H1 (cell line): ENCODE measurements around the gene GADD45B. TPM values are rescaled to one million over a fixed set of nuclear protein-coding genes. Genes with fewer than 3 reads are reported as not detected.

Experiments
- CTCF ChIA-PET: fragments of 300-600 bp; sonication (Branson Sonifier 250); formaldehyde crosslinking; loops from one replicate; lab custom pipeline; 2021; ENCODE audit not compliant: partially characterized antibody; lab: Charles Lee
- POLR2A ChIA-PET: fragments of 300-600 bp; sonication (Branson Sonifier 250); formaldehyde crosslinking; loops from one replicate; lab custom pipeline; 2021; ENCODE audit warnings: inconsistent platforms; ENCODE audit not compliant: partially characterized antibody; lab: Charles Lee
- DNase-seq, 2 experiments: peaks; one replicate each; pipeline versions ENCODE4 v3.0.0 to v3.0.0-alpha.2; 2010 to 2022; ENCODE audit warnings: low spot score in 2 of 2, low read depth in 1 of 2, mixed read lengths in 1 of 2
- FAIRE-seq: peaks from 2 replicates; lab custom pipeline; 2011; peaks lifted over from hg19 to GRCh38; lab: Jason Lieb, UNC
- H2AFZ ChIP-seq: 2 replicates; pipeline ENCODE4 v1.8.1; 2012; ENCODE audit warnings: low read length, inconsistent platforms
- H2AK5ac ChIP-seq: 2 replicates; pipeline ENCODE4 v1.6.1; 2013; ENCODE audit warnings: low read depth, low read length
- H2BK120ac ChIP-seq: replicated peaks from 2 replicates; pipeline ENCODE3; 2013; ENCODE audit warnings: low read depth, low read length, inconsistent platforms
- H2BK12ac ChIP-seq: 2 replicates; pipeline ENCODE4 v1.6.1; 2013; ENCODE audit warnings: low read depth, low read length
- H2BK15ac ChIP-seq: 2 replicates; pipeline ENCODE4 v1.6.1; 2013; ENCODE audit warnings: low read length
- H2BK20ac ChIP-seq: 2 replicates; pipeline ENCODE4 v1.6.1; 2013; ENCODE audit warnings: low read length
- H2BK5ac ChIP-seq: 2 replicates; pipeline ENCODE4 v1.6.1; 2013; ENCODE audit warnings: low read depth, low read length
- H3K14ac ChIP-seq: 2 replicates; pipeline ENCODE4 v1.6.1; 2013; ENCODE audit warnings: inconsistent platforms; ENCODE audit not compliant: insufficient read length
- H3K18ac ChIP-seq: 2 replicates; pipeline ENCODE4 v1.6.1; 2013; ENCODE audit warnings: low read length; ENCODE audit errors: extremely low read depth
- H3K23ac ChIP-seq: 2 replicates; pipeline ENCODE4 v1.6.1; 2013; ENCODE audit warnings: inconsistent platforms; ENCODE audit not compliant: insufficient read length
- H3K23me2 ChIP-seq: 2 replicates; pipeline ENCODE4 v1.6.1; 2013; ENCODE audit warnings: low read depth, low read length
- H3K27ac ChIP-seq: 2 replicates; pipeline ENCODE4 v1.6.1; 2011; ENCODE audit warnings: low read depth, low read length, inconsistent platforms
- H3K27me3 ChIP-seq, 4 experiments: replicated peaks in 1 of 4; 1 replicate in 1 of 4; 2 replicates in 3 of 4; pipeline versions ENCODE4 v1.6.1 to v1.8.1; 2011 to 2013; ENCODE audit warnings: low read length in 3 of 4, mild to moderate bottlenecking in 3 of 4, inconsistent platforms in 2 of 4, mixed read lengths in 2 of 4, moderate library complexity in 1 of 4; ENCODE audit not compliant: control insufficient read depth in 3 of 4, insufficient read depth in 3 of 4; ENCODE audit errors: extremely low read depth in 1 of 4
- H3K36me3 ChIP-seq, 4 experiments: 2 replicates each; pipeline versions ENCODE4 v1.6.1 to v1.8.1; 2011 to 2013; ENCODE audit warnings: mild to moderate bottlenecking in 4 of 4, low read length in 3 of 4, moderate library complexity in 2 of 4, control low read depth in 1 of 4, inconsistent platforms in 1 of 4; ENCODE audit not compliant: insufficient read depth in 4 of 4, control insufficient read depth in 2 of 4
- H3K4ac ChIP-seq: replicated peaks from 2 replicates; pipeline ENCODE3; 2013; ENCODE audit warnings: low read length, low read depth, mixed read lengths, inconsistent platforms; ENCODE audit not compliant: insufficient read length
- H3K4me1 ChIP-seq, 4 experiments: replicated peaks in 1 of 4; 1 replicate in 1 of 4; 2 replicates in 3 of 4; pipeline versions ENCODE4 v1.6.1 to v1.8.1; 2011 to 2013; ENCODE audit warnings: low read length in 3 of 4, inconsistent platforms in 2 of 4, mixed read lengths in 1 of 4; ENCODE audit not compliant: insufficient read depth in 4 of 4, control insufficient read depth in 3 of 4
- H3K4me2 ChIP-seq, 2 experiments: 2 replicates each; pipeline versions ENCODE4 v1.6.1 to v1.8.1; 2011 to 2013; ENCODE audit warnings: low read depth in 2 of 2, low read length in 2 of 2, control low read depth in 1 of 2, inconsistent platforms in 1 of 2, mild to moderate bottlenecking in 1 of 2; ENCODE audit not compliant: insufficient read depth in 1 of 2
- H3K4me3 ChIP-seq, 4 experiments: fragments of 200-600, 300-600 bp in 1 of 4; sonication (generic), shearing (Covaris generic), sonication (Bioruptor Twin) in 1 of 4; 2 replicates each; pipeline versions ENCODE4 v1.5.1 to v1.8.1; 2011 to 2016; ENCODE audit warnings: low read length in 4 of 4, low read depth in 3 of 4, control low read depth in 2 of 4, inconsistent platforms in 2 of 4, mild to moderate bottlenecking in 2 of 4, mixed read lengths in 1 of 4, moderate library complexity in 1 of 4; ENCODE audit not compliant: insufficient read depth in 2 of 4; ENCODE audit errors: extremely low read depth in 1 of 4
- H3K56ac ChIP-seq: replicated peaks from 2 replicates; pipeline ENCODE3; 2013; ENCODE audit warnings: low read depth, mild to moderate bottlenecking, mixed read lengths, low read length, inconsistent platforms; ENCODE audit not compliant: insufficient read length
- H3K79me1 ChIP-seq: 2 replicates; pipeline ENCODE4 v1.6.1; 2013; ENCODE audit warnings: low read depth, low read length, control low read depth
- H3K79me2 ChIP-seq, 2 experiments: 2 replicates each; pipeline versions ENCODE4 v1.6.1 to v1.8.1; 2012 to 2013; ENCODE audit warnings: low read length in 2 of 2, mild to moderate bottlenecking in 2 of 2, inconsistent platforms in 1 of 2; ENCODE audit not compliant: insufficient read depth in 2 of 2, control insufficient read depth in 1 of 2
- H3K9ac ChIP-seq, 4 experiments: replicated peaks in 1 of 4; 1 replicate in 1 of 4; 2 replicates in 3 of 4; pipeline versions ENCODE4 v1.6.1 to v1.8.1; 2011 to 2013; ENCODE audit warnings: low read depth in 3 of 4, low read length in 3 of 4, control low read depth in 2 of 4, mild to moderate bottlenecking in 2 of 4, moderate library complexity in 2 of 4, inconsistent platforms in 1 of 4; ENCODE audit errors: extremely low read depth in 1 of 4
- H3K9me3 ChIP-seq, 2 experiments: 2 replicates each; pipeline versions ENCODE4 v1.6.1 to v1.8.1; 2012 to 2013; ENCODE audit warnings: mild to moderate bottlenecking in 2 of 2, moderate library complexity in 2 of 2, control low read depth in 1 of 2, inconsistent platforms in 1 of 2, low read depth in 1 of 2, low read length in 1 of 2, mixed read lengths in 1 of 2; ENCODE audit not compliant: insufficient read depth in 2 of 2
- H4K20me1 ChIP-seq, 2 experiments: replicated peaks in 1 of 2; 2 replicates each; pipeline versions ENCODE3 to v1.8.1; 2011 to 2013; ENCODE audit warnings: inconsistent platforms in 2 of 2, low read length in 2 of 2, mild to moderate bottlenecking in 1 of 2; ENCODE audit not compliant: insufficient read depth in 2 of 2, control insufficient read depth in 1 of 2
- H4K5ac ChIP-seq: 2 replicates; pipeline ENCODE4 v1.6.1; 2013; ENCODE audit warnings: low read length, low read depth, mixed read lengths, inconsistent platforms; ENCODE audit not compliant: insufficient read length
- H4K8ac ChIP-seq: 2 replicates; pipeline ENCODE4 v1.8.0; 2013; ENCODE audit warnings: mild to moderate bottlenecking, moderate library complexity, low read length, inconsistent platforms; ENCODE audit not compliant: insufficient read depth; ENCODE audit errors: extremely low read depth
- H4K91ac ChIP-seq: replicated peaks from 2 replicates; pipeline ENCODE3; 2013; ENCODE audit warnings: low read length, mixed read lengths, inconsistent platforms; ENCODE audit not compliant: insufficient read length
- CHD1 ChIP-seq: IDR thresholded peaks from 2 replicates; pipeline ENCODE4 v1.6.1; 2012; ENCODE audit warnings: low read depth, low read length, improper control_type of control experiment
- CHD2 ChIP-seq: IDR thresholded peaks from 2 replicates; pipeline ENCODE4 v1.6.1; 2012; ENCODE audit warnings: low read length, improper control_type of control experiment
- EGR1 ChIP-seq: IDR thresholded peaks from 2 replicates; pipeline ENCODE4 v1.6.1; 2011; ENCODE audit warnings: low read depth, low read length, borderline replicate concordance
- HDAC6 ChIP-seq: IDR thresholded peaks from one replicate; pipeline ENCODE4 v1.7.1; 2012; ENCODE audit warnings: low read depth, mild to moderate bottlenecking, inconsistent platforms, low read length, moderate library complexity
- KDM4A ChIP-seq: IDR thresholded peaks from one replicate; pipeline ENCODE4 v1.7.1; 2012; ENCODE audit warnings: low read depth, mild to moderate bottlenecking, moderate library complexity, low read length, inconsistent platforms; ENCODE audit not compliant: severe bottlenecking
- RNF2 ChIP-seq: fragments of 200-900, 300-1000 bp; sonication (generic); IDR thresholded peaks from 2 replicates; pipeline ENCODE4 v1.7.1; 2016; ENCODE audit warnings: borderline replicate concordance, low read depth, mild to moderate bottlenecking, antibody characterized with exemption, low read length; ENCODE audit not compliant: poor library complexity, severe bottlenecking; ENCODE audit errors: missing control alignments
- ZNF274 ChIP-seq: IDR thresholded peaks from 2 replicates; pipeline ENCODE4 v1.7.0; 2012; ENCODE audit warnings: low read length, borderline replicate concordance; ENCODE audit errors: extremely low read depth
- WGBS, 2 experiments: shearing (Covaris generic) in 1 of 2; methylation state at CpG; one replicate each; pipeline versions ENCODE4 v1.1.6 to v1.1.7; 2013 to 2015; ENCODE audit warnings: low lambda C conversion rate in 2 of 2, mixed read lengths in 2 of 2, inconsistent platforms in 1 of 2, low coverage in 1 of 2, missing lambda C conversion rate in 1 of 2; ENCODE audit not compliant: insufficient replicate concordance in 2 of 2, insufficient coverage in 1 of 2, insufficient read length in 1 of 2; ENCODE audit errors: extremely low coverage in 1 of 2, missing lambda C conversion rate in 1 of 2; 5-methylcytosine and 5-hydroxymethylcytosine counted together
- polyA plus RNA-seq, 7 experiments: library from polyadenylated mRNA; depleted of rRNA in 3 of 7; stranded (reverse) in 5 of 7; unstranded in 2 of 7; fragments of >200 nt in 5 of 7; fragments of 200-250 nt in 2 of 7; gene quantifications; 1 replicate in 5 of 7; 2 replicates in 1 of 7; 4 replicates in 1 of 7; pipeline versions ENCODE4 v1.2.1 to v1.2.3, GENCODE V29; 2011 to 2013; ENCODE audit warnings: missing spikeins in 2 of 7, mixed read lengths in 2 of 7
- total RNA-seq: library from RNA; stranded (reverse); fragmentation: NEBNext Ultra II Directional; extraction: Animal tissue kit (Norgen Biotek cat#: 25700); gene quantifications from 2 replicates; pipeline ENCODE4 v1.2.1, GENCODE V29; 2021
- TF ChIP-seq, protein P1 (sequence below), 3 experiments: IDR thresholded peaks; 1 replicate in 2 of 3; 2 replicates in 1 of 3; pipeline versions ENCODE4 v1.5.1 to v1.6.1; 2011; ENCODE audit warnings: low read length in 3 of 3, mild to moderate bottlenecking in 3 of 3, inconsistent platforms in 2 of 3, low read depth in 1 of 3, moderate library complexity in 1 of 3; ENCODE audit not compliant: insufficient read depth in 1 of 3; ENCODE audit errors: control extremely low read depth in 1 of 3
- TF ChIP-seq, protein P2 (sequence below): IDR thresholded peaks from 2 replicates; pipeline ENCODE4 v1.6.1; 2012; ENCODE audit warnings: inconsistent platforms

The GADD45B gene
- total and polyA plus RNA-seq, 2 of the 8 experiments (the other 6 are each of a cell fraction or from before 2014, with no cell fraction given) = 7.4 to 11.4 TPM

DNA sequence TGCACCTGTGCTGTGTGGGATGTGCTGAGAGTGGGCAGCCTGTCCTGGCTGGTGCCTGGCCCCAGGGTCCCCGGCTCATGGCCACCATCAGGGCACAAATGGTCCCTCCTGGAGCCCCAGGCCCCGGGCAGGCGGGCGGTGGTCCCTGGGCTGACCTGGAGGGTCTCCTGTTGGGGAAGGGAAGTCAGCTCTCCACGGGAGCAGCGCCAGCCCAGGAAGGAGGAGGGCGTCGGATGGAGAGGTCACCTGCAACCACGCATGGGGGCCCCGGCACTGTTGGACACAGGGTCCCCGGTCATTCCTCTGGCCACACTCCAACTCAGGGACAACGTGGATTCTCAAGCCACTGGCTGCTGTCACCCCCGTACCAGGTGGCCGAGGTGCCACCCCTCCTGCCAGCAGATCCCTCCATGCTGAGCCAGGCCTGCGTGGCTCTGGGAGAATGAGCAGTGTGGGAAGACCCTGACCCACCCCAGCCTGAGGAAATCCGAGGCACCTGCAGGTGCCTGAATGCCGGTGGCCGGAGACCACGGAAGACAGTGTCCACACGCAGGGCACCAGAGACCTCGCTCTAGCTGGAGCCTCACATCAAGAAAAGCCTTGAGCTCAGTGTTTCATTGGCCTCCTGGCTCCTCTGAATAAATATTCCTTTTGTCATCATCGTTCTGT lies 32.7 kb upstream of the GADD45B start:
- Histone ChIP-seq H3K23ac (no peak overlapping the region), H2BK120ac (no peak overlapping the region), H2AK5ac (no peak overlapping the region), H3K9me3 (no peaks in the 10 kb centered on the region), H3K23me2 (peaks cover 4% of the 10 kb centered on the region; the same call in 1 of the 2 replicates), H3K4ac (no peak overlapping the region), H2BK12ac (no peak overlapping the region), H3K27me3 (no peaks in the 10 kb centered on the region), H4K8ac (no peak overlapping the region), H4K5ac (no peak overlapping the region), H3K79me1 (peaks cover 17% of the 10 kb centered on the region), H2BK15ac (no peak overlapping the region), H2AFZ (no peak overlapping the region), H4K91ac (no peak overlapping the region), H2BK5ac (no peak overlapping the region), H3K56ac (no peak overlapping the region), H3K36me3 (peaks cover 9 to 39% (median 26%) of the 10 kb centered on the region in 4 experiments), H4K20me1 (peaks cover 29 to 43% of the 10 kb centered on the region in 2 experiments), H3K18ac (no peak overlapping the region), H3K27ac (no peak overlapping the region), H3K14ac (no peak overlapping the region), H3K4me1 (peaks cover 0 to 7% (median 0%) of the 10 kb centered on the region in 4 experiments; a peak in 1 of 7 replicates), H2BK20ac (no peak overlapping the region), H3K4me2 (no peak overlapping the region), H3K4me3 (no peak overlapping the region), H3K9ac (no peak overlapping the region), H3K79me2 (peaks cover 3 to 47% of the 10 kb centered on the region in 2 experiments; a peak in 3 of 4 replicates)
- no peak for DNase-seq
- POLR2A ChIA-PET = interaction anchor here (0.6 to 9.5 kb wide), 5 partner anchors 12 to 33 kb away, joined by 3 to 84 read pairs (median 4); partner anchors contain the start of genes GADD45B and TIMM13
- no peak for FAIRE-seq
- CTCF ChIA-PET = interaction anchor here (0.6 to 1.8 kb wide), 5 partner anchors 14 to 168 kb away, joined by 3 to 4 read pairs (median 3); no protein-coding TSS in a partner anchor
- 92% methylated on average over 22 of the region's 22 CpGs; no CpG with 5 or more reads in 1 of the 2 experiments for WGBS, 2 experiments
- no peak for TF ChIP-seq ZNF274
- TF ChIP-seq, protein P1, sequence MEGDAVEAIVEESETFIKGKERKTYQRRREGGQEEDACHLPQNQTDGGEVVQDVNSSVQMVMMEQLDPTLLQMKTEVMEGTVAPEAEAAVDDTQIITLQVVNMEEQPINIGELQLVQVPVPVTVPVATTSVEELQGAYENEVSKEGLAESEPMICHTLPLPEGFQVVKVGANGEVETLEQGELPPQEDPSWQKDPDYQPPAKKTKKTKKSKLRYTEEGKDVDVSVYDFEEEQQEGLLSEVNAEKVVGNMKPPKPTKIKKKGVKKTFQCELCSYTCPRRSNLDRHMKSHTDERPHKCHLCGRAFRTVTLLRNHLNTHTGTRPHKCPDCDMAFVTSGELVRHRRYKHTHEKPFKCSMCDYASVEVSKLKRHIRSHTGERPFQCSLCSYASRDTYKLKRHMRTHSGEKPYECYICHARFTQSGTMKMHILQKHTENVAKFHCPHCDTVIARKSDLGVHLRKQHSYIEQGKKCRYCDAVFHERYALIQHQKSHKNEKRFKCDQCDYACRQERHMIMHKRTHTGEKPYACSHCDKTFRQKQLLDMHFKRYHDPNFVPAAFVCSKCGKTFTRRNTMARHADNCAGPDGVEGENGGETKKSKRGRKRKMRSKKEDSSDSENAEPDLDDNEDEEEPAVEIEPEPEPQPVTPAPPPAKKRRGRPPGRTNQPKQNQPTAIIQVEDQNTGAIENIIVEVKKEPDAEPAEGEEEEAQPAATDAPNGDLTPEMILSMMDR (IDR thresholded peaks at IDR 0.05; ENCODE audit: control extremely low read depth in 1 of 3, insufficient read depth in 1 of 3, low read depth in 1 of 3, low read length in 3 of 3) = no peak
- TF ChIP-seq KDM4A = no peak
- no peak for TF ChIP-seq CHD2
- TF ChIP-seq EGR1 = no peak
- TF ChIP-seq, protein P2, sequence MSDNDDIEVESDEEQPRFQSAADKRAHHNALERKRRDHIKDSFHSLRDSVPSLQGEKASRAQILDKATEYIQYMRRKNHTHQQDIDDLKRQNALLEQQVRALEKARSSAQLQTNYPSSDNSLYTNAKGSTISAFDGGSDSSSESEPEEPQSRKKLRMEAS = no peak
- TF ChIP-seq RNF2 = no peak
- no peak for TF ChIP-seq CHD1
- no peak for TF ChIP-seq HDAC6
